HG03432 (cell line): Measurements from ENCODE around the gene AAGAB.
"Not testable (repeated sequence)": the region's sequence is repeated elsewhere in the genome, so short reads cannot be mapped to it uniquely, and the experiment has no call there.

Source experiments
- ATAC-seq: cut with Tn5 transposase; IDR thresholded peaks from one replicate; pipeline ENCODE4 v1.9.1; 2021; ENCODE audit warnings: mild to moderate bottlenecking, moderate library complexity; ENCODE audit not compliant: unreplicated experiment

AAGAB gene

GRCh38 chr15:67154249-67154648, 100.2 kb downstream of the AAGAB start:
- ATAC-seq: no peak

GRCh38 chr15:67153044-67153443, 101.4 kb downstream of the AAGAB start:
- ATAC-seq: not testable (repeated sequence)

GRCh38 chr15:67152429-67152828, 102.0 kb downstream of the AAGAB start:
- ATAC-seq: no peak
